ENCODE data around the gene PHYKPL.
"Not testable (repeated sequence)": the region's sequence is repeated elsewhere in the genome, so short reads cannot be mapped to it uniquely, and the experiment has no call there.

Gene PHYKPL

GRCh38 chr5:178205749-178206047 is 26.9 kb downstream of the PHYKPL start:
- no peak for DNase-seq

GRCh38 chr5:178204935-178205748 is 27.5 kb downstream of the PHYKPL start:
- DNase-seq = peak; percentile 23

- peak; percentile 82 for DNase-seq
These were observed 28.2 kb downstream of the PHYKPL start, which contains the start of gene HNRNPAB for GRCh38 chr5:178204182-178204934. TSS of gene HNRNPAB (plus strand) at chr5:178204533. CDS start at chr5:178204838, 305 bp downstream.

DNA sequence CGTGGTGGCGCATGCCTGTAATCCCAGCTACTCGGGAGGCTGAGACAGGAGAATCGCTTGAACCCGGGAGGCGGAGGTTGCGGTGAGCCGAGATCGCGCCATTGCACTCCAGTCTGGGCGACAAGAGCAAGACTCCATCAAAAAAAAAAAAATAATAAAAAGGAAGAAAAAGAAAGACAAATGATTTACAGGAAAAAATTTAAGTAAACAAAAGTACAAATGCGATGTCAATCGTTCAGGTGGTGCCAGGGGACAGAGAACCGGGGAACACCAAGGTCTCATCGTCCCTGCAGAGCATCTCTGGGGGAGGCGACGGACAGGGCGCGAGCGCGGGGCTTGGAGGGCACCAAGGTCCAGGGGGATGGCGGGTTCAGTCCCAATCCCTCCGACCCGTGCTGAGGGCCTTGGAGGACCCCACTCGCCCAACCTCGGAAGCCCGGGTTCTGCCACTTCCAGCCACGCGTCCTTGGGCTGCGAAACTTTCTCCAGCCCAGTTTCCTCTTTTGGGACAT is 28.9 kb downstream of the PHYKPL start:
- peak; percentile 13 for DNase-seq

DNA sequence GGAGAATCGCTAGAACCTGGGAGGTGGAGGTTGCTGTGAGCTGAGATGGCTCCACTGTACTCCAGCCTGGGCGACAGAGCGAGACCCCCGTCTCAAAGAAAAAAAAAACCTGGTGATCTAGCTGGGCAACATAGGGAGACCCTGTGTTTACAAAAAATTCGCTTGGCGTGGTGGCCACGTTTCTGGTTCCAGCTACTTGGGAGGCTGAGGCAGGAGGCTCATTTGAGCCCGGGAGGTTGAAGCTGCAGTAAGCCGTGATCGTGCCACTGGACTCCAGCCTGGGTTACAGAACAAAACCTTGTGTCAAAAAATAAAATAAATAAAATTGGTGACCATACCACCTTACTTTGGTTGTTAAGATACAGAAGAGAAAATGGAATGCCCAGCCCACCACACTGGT is 30.1 kb downstream of the PHYKPL start:
- no peak for DNase-seq

GRCh38 chr5:178201927-178202235 is 30.7 kb downstream of the PHYKPL start:
- DNase-seq = no peak

DNA sequence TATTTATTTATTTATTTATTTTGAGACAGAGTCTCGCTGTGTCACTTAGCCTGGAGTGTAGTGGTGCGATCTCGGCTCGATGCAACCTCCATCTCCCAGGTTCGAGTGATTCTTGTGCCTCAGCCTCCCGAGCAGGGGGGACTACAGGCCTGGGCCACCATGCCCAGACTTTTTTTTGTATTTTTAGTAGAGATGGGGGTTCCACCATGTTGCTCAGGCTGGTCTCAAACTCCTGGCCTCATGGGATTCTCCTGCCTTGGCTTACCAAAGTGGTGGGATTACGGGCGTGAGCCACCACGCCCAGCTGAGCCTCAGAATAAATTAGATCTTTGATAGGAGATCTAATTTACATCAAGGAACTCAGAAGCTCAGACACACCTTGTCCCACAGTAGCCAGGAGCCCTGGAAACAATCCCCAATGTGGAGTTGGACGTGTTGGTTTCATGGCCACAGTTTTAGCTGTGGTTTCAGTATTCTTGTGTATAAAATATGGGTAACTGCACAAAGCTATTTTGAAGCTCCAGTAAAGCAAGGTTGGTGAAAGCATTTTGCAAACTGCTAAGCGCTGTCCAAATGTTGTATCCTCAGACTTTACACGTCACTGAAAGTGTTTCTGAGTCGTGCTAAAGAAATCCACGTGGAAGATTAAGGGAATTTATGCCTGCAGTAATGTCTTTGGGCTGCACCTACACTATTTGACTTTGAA is 31.2 kb downstream of the PHYKPL start:
- DNase-seq = no peak

DNA sequence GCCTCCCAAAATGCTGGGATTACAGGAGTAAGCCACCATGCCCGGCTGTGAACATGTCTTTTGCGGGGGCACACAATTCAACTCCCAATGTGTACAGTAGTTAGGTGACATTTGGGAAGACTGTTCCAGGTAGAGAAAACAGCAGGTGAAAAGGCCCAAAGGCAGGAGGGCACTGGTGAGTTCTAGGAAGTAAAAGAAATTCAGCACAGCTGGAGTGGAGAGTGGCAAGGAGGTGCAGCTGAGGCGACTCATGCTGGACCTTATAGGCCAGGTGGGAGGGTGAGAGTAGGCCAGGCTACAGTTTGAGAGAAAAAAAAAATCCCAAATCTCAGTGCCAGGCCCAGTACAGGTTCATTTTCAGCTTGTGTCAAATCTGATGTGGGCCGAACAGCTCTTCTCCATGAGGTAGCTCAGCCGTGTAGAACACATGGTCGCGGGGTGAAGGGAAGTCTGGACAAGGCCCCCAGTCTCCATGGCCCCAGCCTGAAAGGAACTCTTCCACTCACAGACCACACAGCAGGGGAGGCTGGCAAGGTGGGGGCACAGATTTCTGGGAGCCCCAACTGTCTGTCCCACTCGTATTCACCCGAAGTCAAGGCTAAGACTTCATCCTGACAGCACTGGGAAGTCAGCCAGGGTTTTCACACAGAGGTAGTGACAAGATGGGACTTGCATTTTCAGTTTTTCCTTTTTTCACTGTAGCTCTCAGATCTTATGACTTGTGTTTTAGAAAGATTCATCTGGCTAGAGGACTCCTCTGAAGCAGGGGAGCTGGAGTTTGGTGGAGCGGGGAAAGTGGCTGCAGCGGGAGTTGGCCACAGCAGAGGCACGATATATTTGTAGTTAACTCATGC is 32.8 kb downstream of the PHYKPL start:
- DNase-seq = peak; percentile 58

- no peak for DNase-seq
These were observed 33.9 kb downstream of the PHYKPL start for GRCh38 chr5:178198706-178199105.

GRCh38 chr5:178198151-178198550 is 34.5 kb downstream of the PHYKPL start:
- not testable (repeated sequence) for DNase-seq

DNA sequence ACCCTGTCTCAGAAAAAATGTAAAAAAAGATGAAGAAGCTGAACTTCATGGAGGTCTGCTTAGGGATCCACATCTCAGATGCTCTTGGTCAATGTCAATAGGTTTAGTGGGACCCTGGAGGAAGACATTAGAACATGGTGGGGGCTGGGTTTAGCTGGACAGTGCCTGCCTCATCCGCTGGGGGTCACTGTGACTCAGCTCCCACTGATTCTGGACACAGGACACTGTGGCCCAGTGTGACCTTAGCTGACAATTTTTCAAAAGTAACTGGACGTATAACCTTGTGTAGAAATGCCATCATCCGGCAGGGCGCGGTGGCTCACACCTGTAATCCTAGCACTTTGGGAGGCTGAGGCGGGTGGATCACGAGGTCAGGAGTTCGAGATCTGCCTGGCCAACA is 35.6 kb downstream of the PHYKPL start:
- DNase-seq = no peak

DNA sequence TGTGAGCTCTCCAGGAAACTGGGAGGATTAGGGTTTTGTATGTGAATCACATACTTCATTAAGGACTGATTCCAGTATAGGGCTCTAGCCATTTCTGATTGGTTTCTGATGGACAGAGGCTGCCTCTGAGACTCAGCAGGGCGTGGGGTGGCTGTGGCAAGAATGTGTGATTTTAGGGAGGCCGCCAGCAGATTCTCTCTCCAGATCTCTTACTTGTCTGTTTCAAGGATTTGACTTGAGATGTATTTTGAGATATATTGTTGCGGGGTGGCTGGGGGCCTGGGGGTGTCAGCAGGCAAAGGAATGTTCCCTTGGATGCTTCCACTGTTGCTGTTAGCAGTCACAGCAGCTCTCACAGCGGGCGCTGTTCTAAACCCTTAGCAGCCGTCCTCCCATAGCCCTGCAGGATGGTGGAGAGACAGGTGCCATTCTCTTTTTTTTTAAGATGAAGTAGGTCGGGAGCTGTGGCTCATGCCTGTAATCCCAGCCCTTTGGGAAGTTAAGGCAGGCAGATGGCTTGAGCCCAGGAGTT is 36.3 kb downstream of the PHYKPL start:
- no peak for DNase-seq

GRCh38 chr5:178194026-178194425 is 38.6 kb downstream of the PHYKPL start:
- no peak for DNase-seq

DNA sequence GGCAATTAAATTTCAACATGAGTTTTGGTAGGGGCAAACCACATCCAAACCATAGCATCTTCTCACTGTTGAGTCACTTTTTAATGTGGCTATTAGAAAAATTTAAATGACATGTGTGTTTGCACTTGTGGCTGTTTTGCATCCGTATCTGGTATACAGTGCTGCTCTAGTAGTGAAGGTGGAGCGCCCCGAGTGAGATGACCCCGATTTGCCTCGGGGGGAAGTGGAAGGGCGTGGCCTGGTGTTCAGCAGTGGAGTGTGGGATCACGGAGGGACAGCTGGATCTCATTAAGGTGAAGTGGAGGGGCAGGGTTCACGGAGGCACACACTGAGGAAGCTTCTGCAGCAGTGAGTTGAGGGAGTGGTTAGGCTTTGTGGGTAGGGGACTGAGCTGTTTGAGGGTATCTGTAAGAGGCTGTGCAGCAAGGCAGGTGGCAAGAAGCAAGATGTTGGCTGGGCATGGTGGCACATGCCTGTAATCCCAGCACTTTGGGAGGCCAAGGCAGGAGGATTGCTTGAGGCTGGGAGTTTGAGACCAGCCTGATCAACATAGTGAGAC is 39.3 kb downstream of the PHYKPL start:
- no peak for DNase-seq

- DNase-seq = no peak
These were observed 39.8 kb downstream of the PHYKPL start for GRCh38 chr5:178192787-178193186.

DNA sequence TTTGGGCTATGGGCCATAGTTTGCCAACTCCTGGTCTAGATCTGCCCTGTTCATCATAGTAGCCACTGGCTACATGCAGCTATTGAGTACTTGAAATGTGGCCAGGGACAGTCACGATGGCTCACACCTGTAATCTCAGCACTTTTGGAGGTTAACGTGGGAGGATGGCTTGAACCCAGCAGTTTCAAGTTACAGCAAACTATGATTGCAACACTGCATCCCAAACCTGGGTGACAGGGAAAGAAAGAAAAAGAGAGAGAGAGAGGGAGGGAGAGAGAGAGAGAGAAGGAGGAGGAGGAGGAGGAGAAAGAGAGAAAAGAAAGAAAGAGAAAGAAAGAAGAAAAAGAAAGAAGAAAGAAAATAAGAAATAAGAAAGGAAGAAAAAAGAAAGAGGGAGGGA is 40.4 kb downstream of the PHYKPL start:
- no peak for DNase-seq

GRCh38 chr5:178191661-178192060 is 40.9 kb downstream of the PHYKPL start:
- no peak for DNase-seq

GRCh38 chr5:178189433-178189832 is 43.2 kb downstream of the PHYKPL start:
- DNase-seq = no peak

GRCh38 chr5:178187014-178187413 is 45.6 kb downstream of the PHYKPL start, which contains the start of gene GMCL2:
TSS of gene GMCL2 (minus strand) at chr5:178187371. CDS start at chr5:178187299, 72 bp downstream.
- DNase-seq = no peak

DNA sequence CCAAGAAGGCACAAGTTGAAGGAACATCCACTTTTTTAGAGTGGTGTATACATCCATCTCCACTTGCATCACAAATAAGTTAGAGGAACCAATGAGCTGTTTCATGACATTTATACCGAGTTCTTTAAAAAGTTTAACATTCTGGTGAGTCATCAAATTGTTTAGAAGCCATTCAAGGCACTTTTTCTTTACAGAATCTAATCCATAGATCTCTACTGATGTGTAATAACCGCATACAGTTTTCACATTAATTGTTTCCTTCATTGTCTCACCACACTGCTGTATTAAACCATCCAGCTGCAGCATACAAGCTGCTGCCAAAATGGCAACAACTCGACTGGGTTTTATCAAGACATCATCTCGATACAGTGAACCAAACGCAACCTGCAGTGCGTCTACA is 46.2 kb downstream of the PHYKPL start:
- DNase-seq = no peak

DNA sequence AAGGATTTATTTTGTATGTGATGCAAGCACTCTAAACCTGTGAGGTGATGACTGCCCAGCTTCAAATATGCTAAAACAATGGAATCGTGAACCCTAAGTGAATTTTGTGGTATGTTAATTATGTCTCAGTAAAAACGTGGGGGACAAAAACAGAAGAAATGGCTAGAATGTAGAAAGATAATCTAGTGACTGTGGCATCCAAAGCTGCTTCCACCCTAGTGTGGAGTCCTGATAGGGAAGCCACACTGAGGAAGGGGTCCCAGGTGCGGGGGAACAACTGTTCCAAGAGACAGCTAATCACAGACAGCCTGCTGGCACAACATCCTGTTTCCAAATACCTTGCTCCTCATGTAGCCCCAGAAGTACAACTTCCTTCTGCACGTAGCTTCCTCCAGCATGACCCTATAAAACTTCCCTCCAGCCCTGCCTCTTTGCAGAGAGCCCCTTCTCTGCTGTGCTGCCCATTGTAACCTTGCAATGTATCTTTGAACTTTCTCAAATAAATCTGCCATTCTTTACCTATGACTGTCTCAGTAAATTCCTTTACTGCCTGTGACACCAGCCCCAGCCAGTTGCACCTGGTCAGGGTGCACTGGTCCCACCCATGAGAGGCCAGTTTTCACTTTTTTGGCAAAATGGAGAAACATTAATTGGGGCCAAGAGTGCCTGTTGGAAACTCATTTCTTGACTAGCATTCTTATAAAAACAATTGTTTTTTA is 50.3 kb downstream of the PHYKPL start:
- DNase-seq = no peak

Data from NCI-H2171 treated with DMSO at 0.1 percent for 48 hours (cell line).